ENCODE measurements around the gene VSIR. TPM values are rescaled to one million over a fixed set of nuclear protein-coding genes. Genes with fewer than 3 reads are reported as not detected.

VSIR gene
- total RNA-seq, 1 experiment from 2014 or later: 3.6 TPM

GRCh38 chr10:71747551-71748523 lies 25.5 kb downstream of the VSIR start:
- CTCF ChIA-PET: no interaction called here
- Mint-ChIP-seq H3K36me3 (ENCODE audit: insufficient read depth, unreplicated experiment) (no peaks in the 10 kb centered on the region), H3K27me3 (ENCODE audit: insufficient read depth, unreplicated experiment) (no peaks in the 10 kb centered on the region), H3K4me1 (ENCODE audit: insufficient read depth, unreplicated experiment) (no peaks in the 10 kb centered on the region), H3K27ac (ENCODE audit: low read depth, unreplicated experiment) (no peak overlapping the region), H3K4me3 (ENCODE audit: unreplicated experiment) (no peak overlapping the region), H3K9me3 (ENCODE audit: unreplicated experiment) (no peaks in the 10 kb centered on the region)
- intact Hi-C loops (cut with micrococcal nuclease): no loop called here
- POLR2A ChIA-PET: interaction anchor here (1.7 kb wide), 1 partner anchor 19 kb away, joined by 4 read pairs; no protein-coding TSS in a partner anchor
- no TSS peak for BruUV-seq (replicated peaks)
- TF ChIP-seq CTCF (IDR thresholded peaks at IDR 0.05; ENCODE audit: unreplicated experiment): no peak
- no peak for DNase-seq (ENCODE audit: unreplicated experiment)

GRCh38 chr10:71747039-71747531 lies 26.2 kb downstream of the VSIR start:
- Mint-ChIP-seq H3K4me3 (ENCODE audit: unreplicated experiment) (no peak overlapping the region), H3K27me3 (ENCODE audit: insufficient read depth, unreplicated experiment) (no peaks in the 10 kb centered on the region), H3K9me3 (ENCODE audit: unreplicated experiment) (no peaks in the 10 kb centered on the region), H3K27ac (ENCODE audit: low read depth, unreplicated experiment) (no peak overlapping the region), H3K4me1 (ENCODE audit: insufficient read depth, unreplicated experiment) (no peaks in the 10 kb centered on the region), H3K36me3 (ENCODE audit: insufficient read depth, unreplicated experiment) (no peaks in the 10 kb centered on the region)
- no peak for TF ChIP-seq CTCF (IDR thresholded peaks at IDR 0.05; ENCODE audit: unreplicated experiment)
- intact Hi-C loops (cut with micrococcal nuclease): no loop called here
- no peak for DNase-seq (ENCODE audit: unreplicated experiment)
- POLR2A ChIA-PET: interaction anchor here (1.7 kb wide), 1 partner anchor 20 kb away, joined by 4 read pairs; no protein-coding TSS in a partner anchor
- CTCF ChIA-PET: no interaction called here
- BruUV-seq (replicated peaks): no TSS peak

- Mint-ChIP-seq H3K27me3 (ENCODE audit: insufficient read depth, unreplicated experiment) (no peaks in the 10 kb centered on the region), H3K9me3 (ENCODE audit: unreplicated experiment) (no peaks in the 10 kb centered on the region), H3K4me3 (ENCODE audit: unreplicated experiment) (no peak overlapping the region), H3K36me3 (ENCODE audit: insufficient read depth, unreplicated experiment) (no peaks in the 10 kb centered on the region), H3K4me1 (ENCODE audit: insufficient read depth, unreplicated experiment) (no peaks in the 10 kb centered on the region), H3K27ac (ENCODE audit: low read depth, unreplicated experiment) (no peak overlapping the region)
- no peak for TF ChIP-seq CTCF (IDR thresholded peaks at IDR 0.05; ENCODE audit: unreplicated experiment)
- intact Hi-C loops (cut with micrococcal nuclease): no loop called here
- CTCF ChIA-PET: no interaction called here
- no TSS peak for BruUV-seq (replicated peaks)
- POLR2A ChIA-PET: interaction anchor here (1.7 kb wide), 1 partner anchor 20 kb away, joined by 4 read pairs; no protein-coding TSS in a partner anchor
- DNase-seq (ENCODE audit: unreplicated experiment): no peak
Measured at GRCh38 chr10:71746344-71747037, 26.8 kb downstream of the VSIR start.

GRCh38 chr10:71745664-71746250 lies 27.6 kb downstream of the VSIR start:
- no peak for TF ChIP-seq CTCF (IDR thresholded peaks at IDR 0.05; ENCODE audit: unreplicated experiment)
- POLR2A ChIA-PET: interaction anchor here (1.7 kb wide), 1 partner anchor 21 kb away, joined by 4 read pairs; no protein-coding TSS in a partner anchor
- Mint-ChIP-seq H3K4me3 (ENCODE audit: unreplicated experiment) (no peak overlapping the region), H3K27ac (ENCODE audit: low read depth, unreplicated experiment) (no peak overlapping the region), H3K9me3 (ENCODE audit: unreplicated experiment) (no peaks in the 10 kb centered on the region), H3K4me1 (ENCODE audit: insufficient read depth, unreplicated experiment) (peaks cover 1% of the 10 kb centered on the region), H3K27me3 (ENCODE audit: insufficient read depth, unreplicated experiment) (no peaks in the 10 kb centered on the region), H3K36me3 (ENCODE audit: insufficient read depth, unreplicated experiment) (no peaks in the 10 kb centered on the region)
- no TSS peak for BruUV-seq (replicated peaks)
- no peak for DNase-seq (ENCODE audit: unreplicated experiment)
- CTCF ChIA-PET: no interaction called here
- intact Hi-C loops (cut with micrococcal nuclease): no loop called here

Measured in MCF 10A (cell line).